K562 (cell line): ENCODE measurements around the gene JPT1. TPM values are rescaled to one million over a fixed set of nuclear protein-coding genes. Genes with fewer than 3 reads are reported as not detected.
A peak's percentile ranks its signal among the peaks of the same experiment; 100 is the strongest.

ENCODE experiments used
- BHLHE40 ChIP-seq: IDR thresholded peaks from 2 replicates; pipeline ENCODE4 v1.6.1; 2011; ENCODE audit warnings: low read length, improper control_type of control experiment
- CBX8 ChIP-seq: fragments of 200-600 bp; sonication (generic); IDR thresholded peaks from 2 replicates; pipeline ENCODE4 v1.6.1; 2012; ENCODE audit warnings: borderline replicate concordance, mixed run types, low read depth, mild to moderate bottlenecking, moderate library complexity, mixed read lengths, low read length, control low read depth, inconsistent platforms; ENCODE audit not compliant: poor library complexity, severe bottlenecking; ENCODE audit errors: extremely low read depth
- ETV5 ChIP-seq: sonication (generic); formaldehyde crosslinking; IDR thresholded peaks from 2 replicates; pipeline ENCODE4 v1.4.0; 2020; ENCODE audit warnings: low read depth, mild to moderate bottlenecking, missing genetic modification reagents
- HCFC1 ChIP-seq: IDR thresholded peaks from 2 replicates; pipeline ENCODE4 v1.6.1; 2012; ENCODE audit warnings: low read depth, low read length, improper control_type of control experiment
- HLTF ChIP-seq: fragments of 450-650 bp; IDR thresholded peaks from 2 replicates; pipeline ENCODE4 v1.6.1; 2016
- HNRNPUL1 ChIP-seq: fragments of 200-400 bp; formaldehyde crosslinking; IDR thresholded peaks from 2 replicates; pipeline ENCODE4 v1.6.1; 2017; ENCODE audit warnings: low read length
- KLF16 ChIP-seq: IDR thresholded peaks from 2 replicates; pipeline ENCODE4 v1.6.1; 2016; ENCODE audit warnings: antibody characterized with exemption
- NCOA6 ChIP-seq: fragments of 450-650 bp; IDR thresholded peaks from 2 replicates; pipeline ENCODE4 v1.6.1; 2017; ENCODE audit warnings: mild to moderate bottlenecking
- NFIC ChIP-seq: fragments of 450-650 bp; IDR thresholded peaks from 2 replicates; pipeline ENCODE4 v1.6.1; 2017; ENCODE audit warnings: mild to moderate bottlenecking, inconsistent platforms
- RBM39 ChIP-seq: fragments of 200-400 bp; formaldehyde crosslinking; optimal IDR thresholded peaks from 2 replicates; pipeline ENCODE3; 2018; ENCODE audit warnings: low read depth, low read length
- SIRT6 ChIP-seq: IDR thresholded peaks from one replicate; pipeline ENCODE4 v1.6.1; 2012; ENCODE audit warnings: low read depth, mild to moderate bottlenecking, control low read depth, inconsistent platforms, low read length, moderate library complexity
- TAF1 ChIP-seq: IDR thresholded peaks from 2 replicates; pipeline ENCODE4 v1.6.1; 2011; ENCODE audit warnings: mild to moderate bottlenecking, low read length, moderate library complexity; ENCODE audit not compliant: insufficient read depth, control insufficient read depth, severe bottlenecking; ENCODE audit errors: extremely low read depth
- TAF9B ChIP-seq: fragments of 450-650 bp; IDR thresholded peaks from 2 replicates; pipeline ENCODE4 v1.6.1; 2018; ENCODE audit warnings: mild to moderate bottlenecking; ENCODE audit not compliant: partially characterized antibody
- TEAD1 ChIP-seq, 2 experiments: fragments of 450-650 bp in 1 of 2; sonication (generic) in 1 of 2; formaldehyde crosslinking; IDR thresholded peaks; 2 replicates each; pipeline versions ENCODE4 v1.4.0 to v1.8.0; 2020 to 2022; ENCODE audit warnings: mild to moderate bottlenecking in 2 of 2, missing genetic modification reagents in 1 of 2
- TSC22D4 ChIP-seq: fragments of 450-650 bp; IDR thresholded peaks from 2 replicates; pipeline ENCODE4 v1.6.1; 2016; ENCODE audit warnings: missing genetic modification characterization, missing biosample characterization, control low read depth
- ZKSCAN1 ChIP-seq: fragments of 150-350 bp; IDR thresholded peaks from 2 replicates; pipeline ENCODE4 v1.6.1; 2016; ENCODE audit warnings: low read depth, low read length
- polyA plus RNA-seq, 8 experiments: library from polyadenylated mRNA; depleted of rRNA in 4 of 8; stranded (reverse) in 5 of 8; unstranded in 3 of 8; fragments of >200 nt; fragmentation: Nextera tagmentation in 2 of 8; fragmentation: Illumina TruSeq in 1 of 8; extraction: Ambion mirVana in 2 of 8; extraction: Trizol in 1 of 8; gene quantifications; 2 replicates each; pipeline versions ENCODE4 v1.2.1 to v1.2.3, GENCODE V29; 2011 to 2014; ENCODE audit warnings: inconsistent platforms in 1 of 8, missing spikeins in 1 of 8
- total RNA-seq, 7 experiments: library from RNA; depleted of rRNA in 6 of 7; stranded (reverse); fragments of >200 nt in 6 of 7; fragmentation: Illumina TruSeq in 2 of 7; extraction: Trizol in 2 of 7; gene quantifications; 2 replicates each; pipeline versions ENCODE4 v1.2.1 to v1.2.3, GENCODE V29; 2011 to 2021; ENCODE audit warnings: low replicate concordance in 1 of 7
- TF ChIP-seq, protein P1 (sequence below), 2 experiments: fragments of 450-650 bp; IDR thresholded peaks; 2 replicates each; pipeline ENCODE4 v1.6.1; 2016; ENCODE audit warnings: mild to moderate bottlenecking in 2 of 2, borderline replicate concordance in 1 of 2, low read depth in 1 of 2, moderate library complexity in 1 of 2
- TF ChIP-seq, protein P2 (sequence below): fragments of 450-650 bp; IDR thresholded peaks from 2 replicates; pipeline ENCODE4 v1.6.1; 2016; ENCODE audit warnings: mild to moderate bottlenecking

Gene JPT1
- total and polyA plus RNA-seq, 9 of the 15 experiments (the other 6 are each of a cell fraction or from before 2014, with no cell fraction given), result 56.7 to 292 (median 144) TPM

DNA sequence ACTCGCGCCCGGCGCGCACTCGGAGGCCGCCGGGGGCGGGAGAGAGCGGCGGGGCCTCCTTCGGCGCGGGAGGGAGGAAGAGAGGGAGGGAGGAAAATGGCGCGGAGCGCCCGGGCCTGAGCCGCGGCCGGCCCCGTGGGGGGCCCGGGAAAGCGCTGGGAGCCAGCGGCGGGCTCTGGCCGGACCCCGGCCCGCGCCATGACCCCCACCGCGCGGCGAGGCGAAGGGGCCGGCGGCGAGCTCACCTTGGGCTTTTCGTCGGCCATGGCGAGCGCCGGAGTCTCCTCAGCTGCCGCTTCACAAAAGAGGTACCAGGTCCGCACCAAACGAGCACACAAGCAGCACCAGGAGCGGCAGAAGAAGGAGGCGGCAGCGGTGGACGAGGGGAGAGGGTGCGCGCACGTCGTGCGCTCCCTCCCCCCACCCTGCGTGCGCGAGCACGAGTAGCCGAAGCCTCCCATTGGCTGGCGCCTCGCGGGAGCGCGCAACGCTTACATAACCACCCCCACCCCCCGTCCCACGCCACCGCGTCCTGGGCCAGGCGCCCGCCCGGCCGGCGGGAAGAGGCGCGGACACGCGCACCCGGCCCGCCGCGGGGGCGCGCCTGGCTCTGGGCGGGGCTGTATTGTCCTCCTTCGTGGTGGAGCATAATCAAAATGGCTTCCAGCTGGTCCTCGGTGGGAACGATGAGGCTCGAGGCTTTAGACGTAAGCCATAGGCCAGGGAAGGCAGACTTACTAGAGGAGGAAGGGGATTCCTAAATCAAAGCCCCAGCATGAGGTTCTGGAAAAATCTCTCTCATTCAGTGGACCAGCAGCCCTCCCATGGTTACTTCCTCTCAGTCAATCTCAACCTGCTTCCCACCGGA lies 28.5 kb upstream of the JPT1 start, which contains the start of gene SUMO2 (continued):
- TF ChIP-seq, protein P1, sequence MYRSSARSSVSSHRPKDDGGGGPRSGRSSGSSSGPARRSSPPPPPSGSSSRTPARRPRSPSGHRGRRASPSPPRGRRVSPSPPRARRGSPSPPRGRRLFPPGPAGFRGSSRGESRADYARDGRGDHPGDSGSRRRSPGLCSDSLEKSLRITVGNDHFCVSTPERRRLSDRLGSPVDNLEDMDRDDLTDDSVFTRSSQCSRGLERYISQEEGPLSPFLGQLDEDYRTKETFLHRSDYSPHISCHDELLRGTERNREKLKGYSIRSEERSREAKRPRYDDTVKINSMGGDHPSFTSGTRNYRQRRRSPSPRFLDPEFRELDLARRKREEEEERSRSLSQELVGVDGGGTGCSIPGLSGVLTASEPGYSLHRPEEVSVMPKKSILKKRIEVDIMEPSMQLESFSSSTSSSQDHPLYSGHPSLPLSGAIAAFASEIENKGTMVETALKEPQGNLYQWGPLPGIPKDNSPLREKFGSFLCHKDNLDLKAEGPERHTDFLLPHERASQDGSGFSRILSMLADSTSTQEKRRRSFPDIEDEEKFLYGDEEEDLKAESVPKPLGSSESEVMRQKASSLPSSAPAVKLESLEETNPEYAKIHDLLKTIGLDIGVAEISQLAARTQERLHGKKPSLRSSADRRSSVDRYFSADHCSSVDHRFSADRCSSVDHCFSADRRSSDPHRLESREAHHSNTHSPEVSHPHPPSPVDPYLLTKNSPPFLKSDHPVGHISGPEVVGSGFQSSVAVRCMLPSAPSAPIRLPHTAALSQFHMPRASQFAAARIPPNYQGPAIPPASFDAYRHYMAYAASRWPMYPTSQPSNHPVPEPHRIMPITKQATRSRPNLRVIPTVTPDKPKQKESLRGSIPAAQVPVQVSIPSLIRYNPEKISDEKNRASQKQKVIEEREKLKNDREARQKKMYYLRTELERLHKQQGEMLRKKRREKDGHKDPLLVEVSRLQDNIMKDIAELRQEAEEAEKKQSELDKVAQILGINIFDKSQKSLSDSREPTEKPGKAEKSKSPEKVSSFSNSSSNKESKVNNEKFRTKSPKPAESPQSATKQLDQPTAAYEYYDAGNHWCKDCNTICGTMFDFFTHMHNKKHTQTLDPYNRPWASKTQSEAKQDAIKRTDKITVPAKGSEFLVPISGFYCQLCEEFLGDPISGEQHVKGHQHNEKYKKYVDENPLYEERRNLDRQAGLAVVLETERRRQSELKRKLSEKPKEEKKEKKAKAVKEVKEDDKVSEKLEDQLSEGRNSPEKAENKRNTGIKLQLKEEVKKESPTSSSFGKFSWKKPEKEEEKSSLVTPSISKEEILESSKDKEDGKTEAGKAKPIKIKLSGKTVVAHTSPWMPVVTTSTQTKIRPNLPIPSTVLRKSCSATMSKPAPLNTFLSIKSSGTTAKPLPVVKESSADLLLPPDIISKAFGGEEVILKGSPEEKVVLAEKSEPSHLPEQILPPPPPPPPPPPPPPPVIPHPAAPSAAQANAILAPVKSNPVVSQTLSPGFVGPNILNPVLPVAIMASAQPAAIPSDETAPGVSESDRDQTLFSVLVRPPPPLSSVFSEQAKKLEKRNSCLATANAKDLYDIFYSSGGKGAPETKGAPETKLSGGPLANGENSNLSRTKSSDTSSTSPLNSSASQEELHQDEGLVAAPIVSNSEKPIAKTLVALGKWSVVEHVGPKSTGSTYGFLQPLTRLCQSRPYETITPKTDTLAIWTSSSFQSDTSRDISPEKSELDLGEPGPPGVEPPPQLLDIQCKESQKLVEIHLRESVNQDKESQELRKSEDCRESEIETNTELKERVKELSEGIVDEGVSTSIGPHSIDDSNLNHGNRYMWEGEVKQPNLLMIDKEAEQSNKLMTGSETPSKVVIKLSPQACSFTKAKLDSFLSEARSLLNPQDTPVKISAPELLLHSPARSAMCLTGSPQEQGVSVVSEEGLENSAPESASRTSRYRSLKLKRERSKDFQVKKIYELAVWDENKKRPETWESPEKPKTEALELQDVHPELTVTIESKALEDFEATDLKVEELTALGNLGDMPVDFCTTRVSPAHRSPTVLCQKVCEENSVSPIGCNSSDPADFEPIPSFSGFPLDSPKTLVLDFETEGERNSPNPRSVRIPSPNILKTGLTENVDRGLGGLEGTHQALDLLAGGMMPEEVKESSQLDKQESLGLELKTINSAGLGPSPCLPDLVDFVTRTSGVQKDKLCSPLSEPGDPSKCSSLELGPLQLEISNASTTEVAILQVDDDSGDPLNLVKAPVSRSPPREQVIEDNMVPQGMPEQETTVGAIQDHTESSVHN (IDR thresholded peaks at IDR 0.05; ENCODE audit: borderline replicate concordance in 1 of 2, low read depth in 1 of 2), result no peak
- peak; percentile 86 for TF ChIP-seq NCOA6
- no peak for TF ChIP-seq ZKSCAN1
- TF ChIP-seq ETV5, result no peak
- no peak for TF ChIP-seq HLTF
- TF ChIP-seq TSC22D4, result no peak
- no peak for TF ChIP-seq CBX8
- TF ChIP-seq KLF16, result no peak
- no peak; the same call in 1 of the 2 replicates for TF ChIP-seq HCFC1
- no peak for TF ChIP-seq NFIC
- peak; percentile 11 for TF ChIP-seq TAF9B
- no peak for TF ChIP-seq RBM39
- peak; percentile 80 for TF ChIP-seq TAF1
- no peak for TF ChIP-seq SIRT6
- no peak for TF ChIP-seq HNRNPUL1
- TF ChIP-seq BHLHE40, result no peak
- TF ChIP-seq, protein P2, sequence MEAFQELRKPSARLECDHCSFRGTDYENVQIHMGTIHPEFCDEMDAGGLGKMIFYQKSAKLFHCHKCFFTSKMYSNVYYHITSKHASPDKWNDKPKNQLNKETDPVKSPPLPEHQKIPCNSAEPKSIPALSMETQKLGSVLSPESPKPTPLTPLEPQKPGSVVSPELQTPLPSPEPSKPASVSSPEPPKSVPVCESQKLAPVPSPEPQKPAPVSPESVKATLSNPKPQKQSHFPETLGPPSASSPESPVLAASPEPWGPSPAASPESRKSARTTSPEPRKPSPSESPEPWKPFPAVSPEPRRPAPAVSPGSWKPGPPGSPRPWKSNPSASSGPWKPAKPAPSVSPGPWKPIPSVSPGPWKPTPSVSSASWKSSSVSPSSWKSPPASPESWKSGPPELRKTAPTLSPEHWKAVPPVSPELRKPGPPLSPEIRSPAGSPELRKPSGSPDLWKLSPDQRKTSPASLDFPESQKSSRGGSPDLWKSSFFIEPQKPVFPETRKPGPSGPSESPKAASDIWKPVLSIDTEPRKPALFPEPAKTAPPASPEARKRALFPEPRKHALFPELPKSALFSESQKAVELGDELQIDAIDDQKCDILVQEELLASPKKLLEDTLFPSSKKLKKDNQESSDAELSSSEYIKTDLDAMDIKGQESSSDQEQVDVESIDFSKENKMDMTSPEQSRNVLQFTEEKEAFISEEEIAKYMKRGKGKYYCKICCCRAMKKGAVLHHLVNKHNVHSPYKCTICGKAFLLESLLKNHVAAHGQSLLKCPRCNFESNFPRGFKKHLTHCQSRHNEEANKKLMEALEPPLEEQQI, result no peak
- TF ChIP-seq TEAD1 (CRISPR knock-in tag; IDR thresholded peaks at IDR 0.05), result peak; percentile 29 to 48; a peak in 1 of 4 replicates
